GM20000 (cell line): ENCODE data around the gene PSMD12.
"Not testable (repeated sequence)": the region's sequence is repeated elsewhere in the genome, so short reads cannot be mapped to it uniquely, and the experiment has no call there.

Experiments
- DNase-seq: peaks from one replicate; pipeline ENCODE4 v3.0.0; 2012; ENCODE audit warnings: low spot score
- CTCF ChIP-seq: IDR thresholded peaks from 2 replicates; pipeline ENCODE4 v1.5.1; 2012; ENCODE audit warnings: mild to moderate bottlenecking, control low read depth; ENCODE audit errors: extremely low read depth, missing control alignments

The PSMD12 gene

GRCh38 chr17:67411397-67411796, 45.0 kb upstream of the PSMD12 start:
- TF ChIP-seq CTCF = no peak
- DNase-seq = no peak

- DNase-seq = not testable (repeated sequence)
These were observed 42.1 kb upstream of the PSMD12 start for GRCh38 chr17:67408455-67408830.

GRCh38 chr17:67403483-67403882, 37.1 kb upstream of the PSMD12 start:
- no peak for DNase-seq
- no peak for TF ChIP-seq CTCF

GRCh38 chr17:67403065-67403464, 36.7 kb upstream of the PSMD12 start:
- peak; percentile 46 for DNase-seq
- no peak for TF ChIP-seq CTCF

GRCh38 chr17:67401598-67402504, 35.5 kb upstream of the PSMD12 start:
- TF ChIP-seq CTCF = no peak
- DNase-seq = no peak

GRCh38 chr17:67401106-67401505, 34.7 kb upstream of the PSMD12 start:
- no peak for TF ChIP-seq CTCF
- no peak for DNase-seq

GRCh38 chr17:67400193-67400592, 33.8 kb upstream of the PSMD12 start:
- DNase-seq = no peak

More at GRCh38 chr17:67400193-67400592, 33.8 kb upstream of the PSMD12 start:
- TF ChIP-seq CTCF = no peak
